Lung (tissue), 12 donors: ENCODE data around the gene NANS. TPM values are rescaled to one million over a fixed set of nuclear protein-coding genes. Genes with fewer than 3 reads are reported as not detected.
A peak's percentile ranks its signal among the peaks of the same experiment; 100 is the strongest.
"Not testable (repeated sequence)": the region's sequence is repeated elsewhere in the genome, so short reads cannot be mapped to it uniquely, and the experiment has no call there.

Experiments used
- ATAC-seq: fragments of 200-7000 bp; cut with Tn5 transposase; one replicate; pipeline ENCODE4 v1.9.1; 2020; ENCODE audit warnings: moderate number of reproducible peaks; ENCODE audit not compliant: insufficient read depth, low FRiP score
- DNase-seq, 3 donors: peaks; one replicate each; pipeline ENCODE4 v3.0.0-alpha.2; 2013 to 2017
- H3K27ac ChIP-seq, 2 donors: one replicate each; pipeline ENCODE4 v1.5.1; 2013; ENCODE audit warnings: mild to moderate bottlenecking in 2 of 2, moderate library complexity in 2 of 2, control low read depth in 1 of 2, inconsistent platforms in 1 of 2, low read depth in 1 of 2, low read length in 1 of 2
- H3K27me3 ChIP-seq, 3 donors: one replicate each; pipeline ENCODE4 v1.5.1; 2013; ENCODE audit warnings: low read length in 2 of 3; ENCODE audit not compliant: control insufficient read depth in 3 of 3, insufficient read depth in 3 of 3
- H3K36me3 ChIP-seq, 4 donors: one replicate each; pipeline ENCODE4 v1.5.1; 2013; ENCODE audit warnings: low read length in 4 of 4, mild to moderate bottlenecking in 1 of 4, moderate library complexity in 1 of 4; ENCODE audit not compliant: control insufficient read depth in 4 of 4, insufficient read depth in 4 of 4
- H3K4me1 ChIP-seq, 5 donors: one replicate each; pipeline ENCODE4 v1.5.1; 2013; ENCODE audit warnings: low read length in 5 of 5, mild to moderate bottlenecking in 2 of 5, moderate library complexity in 1 of 5; ENCODE audit not compliant: control insufficient read depth in 5 of 5, insufficient read depth in 5 of 5
- H3K4me3 ChIP-seq: one replicate; pipeline ENCODE4 v1.5.1; 2013; ENCODE audit warnings: mild to moderate bottlenecking, control low read depth, moderate library complexity
- H3K9ac ChIP-seq, 2 donors: one replicate each; pipeline ENCODE4 v1.5.1; 2013; ENCODE audit warnings: low read length in 2 of 2, control low read depth in 1 of 2; ENCODE audit not compliant: insufficient read depth in 1 of 2
- H3K9me3 ChIP-seq, 4 donors: one replicate each; pipeline ENCODE4 v1.5.1; 2013; ENCODE audit warnings: low read length in 3 of 4, mild to moderate bottlenecking in 1 of 4, moderate library complexity in 1 of 4; ENCODE audit not compliant: control insufficient read depth in 4 of 4, insufficient read depth in 3 of 4
- WGBS, 2 donors: extraction: QIAGEN DNeasy Blood & Tissue Kit; methylation state at CpG; one replicate each; pipeline ENCODE4 v1.1.7; 2013; 5-methylcytosine and 5-hydroxymethylcytosine counted together
- polyA plus RNA-seq, 2 donors: library from polyadenylated mRNA; stranded (reverse); fragments of 200-250 nt; gene quantifications; one replicate each; pipeline ENCODE4 v1.2.1, GENCODE V29; 2013
- total RNA-seq, 2 donors: library from RNA; depleted of rRNA in 1 of 2; stranded (reverse); fragments of >200 nt in 1 of 2; gene quantifications; one replicate each; pipeline ENCODE4 v1.2.1, GENCODE V29; 2014 to 2021
- TF ChIP-seq, protein P1 (sequence below): IDR thresholded peaks from 2 replicates; pipeline ENCODE4 v1.5.1; 2012; ENCODE audit warnings: mild to moderate bottlenecking; ENCODE audit errors: control extremely low read depth, extremely low read depth
- donor health status: control.
- donor health status: control.
- donor health status: Bipolar disorder and iron deficiency.
- donor health status: healthy.
- donor health status: DM: yes; HTN: yes; CAD: no.

NANS gene
- total and polyA plus RNA-seq, 4 donors, result 50.6 to 109 (median 74.4) TPM

DNA sequence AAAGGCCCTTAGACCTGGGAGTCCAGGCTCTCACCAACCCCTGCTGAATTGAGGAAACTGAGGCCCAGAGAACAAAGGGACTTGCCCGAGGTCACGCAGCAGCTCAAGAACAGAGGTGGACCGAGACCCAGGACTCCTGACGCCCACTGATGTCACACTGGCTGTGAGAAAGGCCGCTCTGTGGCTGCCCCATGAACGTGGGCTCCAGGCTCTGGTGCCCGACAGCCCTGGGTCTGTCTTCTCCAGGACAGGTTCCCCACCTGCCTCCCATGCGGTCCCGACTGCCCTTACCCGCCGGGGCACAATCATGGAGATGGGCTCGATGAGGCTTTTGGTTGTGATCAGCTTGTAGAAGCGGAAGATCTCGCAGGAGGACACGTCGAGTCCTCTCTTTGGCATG lies 71.8 kb downstream of the NANS start:
- ATAC-seq, result no peak
- DNase-seq, result no peak
- Histone ChIP-seq H3K27ac (no peak overlapping the region), H3K9me3 (no peaks in the 10 kb centered on the region), H3K4me3 (no peak overlapping the region), H3K4me1 (no peaks in the 10 kb centered on the region), H3K36me3 (peaks cover 0 to 17% (median 0%) of the 10 kb centered on the region in 4 donors), H3K27me3 (no peaks in the 10 kb centered on the region), H3K9ac (no peak overlapping the region)
- TF ChIP-seq, protein P1, sequence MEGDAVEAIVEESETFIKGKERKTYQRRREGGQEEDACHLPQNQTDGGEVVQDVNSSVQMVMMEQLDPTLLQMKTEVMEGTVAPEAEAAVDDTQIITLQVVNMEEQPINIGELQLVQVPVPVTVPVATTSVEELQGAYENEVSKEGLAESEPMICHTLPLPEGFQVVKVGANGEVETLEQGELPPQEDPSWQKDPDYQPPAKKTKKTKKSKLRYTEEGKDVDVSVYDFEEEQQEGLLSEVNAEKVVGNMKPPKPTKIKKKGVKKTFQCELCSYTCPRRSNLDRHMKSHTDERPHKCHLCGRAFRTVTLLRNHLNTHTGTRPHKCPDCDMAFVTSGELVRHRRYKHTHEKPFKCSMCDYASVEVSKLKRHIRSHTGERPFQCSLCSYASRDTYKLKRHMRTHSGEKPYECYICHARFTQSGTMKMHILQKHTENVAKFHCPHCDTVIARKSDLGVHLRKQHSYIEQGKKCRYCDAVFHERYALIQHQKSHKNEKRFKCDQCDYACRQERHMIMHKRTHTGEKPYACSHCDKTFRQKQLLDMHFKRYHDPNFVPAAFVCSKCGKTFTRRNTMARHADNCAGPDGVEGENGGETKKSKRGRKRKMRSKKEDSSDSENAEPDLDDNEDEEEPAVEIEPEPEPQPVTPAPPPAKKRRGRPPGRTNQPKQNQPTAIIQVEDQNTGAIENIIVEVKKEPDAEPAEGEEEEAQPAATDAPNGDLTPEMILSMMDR, result no peak
- WGBS, 2 donors, result 98% methylated on average over 16 of the region's 16 CpGs

DNA sequence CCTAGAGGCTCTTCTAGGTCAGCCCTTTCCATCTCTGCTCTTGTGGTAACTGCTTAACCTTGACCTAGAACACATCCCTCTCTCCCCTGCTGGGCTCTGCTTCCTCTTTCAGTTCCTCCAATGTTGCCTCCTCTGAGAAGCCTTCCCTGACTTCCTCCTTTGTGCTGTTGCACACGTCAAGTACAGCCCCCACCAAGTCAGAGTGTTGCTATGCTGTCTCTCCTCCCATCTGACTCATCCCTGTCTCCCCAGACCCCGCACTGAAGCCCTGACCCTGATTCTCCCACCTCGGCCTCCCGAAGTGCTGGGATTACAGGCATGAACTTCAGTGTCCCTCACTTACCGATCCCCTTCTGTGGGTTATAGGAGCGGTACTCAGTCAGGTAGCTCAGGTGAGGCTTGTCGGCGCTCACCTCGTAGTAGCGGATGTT lies 72.9 kb downstream of the NANS start:
- peak; percentile 65 for ATAC-seq
- H3K4me3 ChIP-seq, result no peak overlapping the region
- H3K4me1 ChIP-seq, result no peaks in the 10 kb centered on the region
- no peaks in the 10 kb centered on the region for H3K27me3 ChIP-seq
- WGBS, 2 donors, result 80 to 87% methylated on average over 10 of the region's 10 CpGs
- no peak overlapping the region for H3K9ac ChIP-seq
- DNase-seq, result peak in 1 of 3 donors; percentile 10
- TF ChIP-seq, protein P1, result no peak
- H3K27ac ChIP-seq, result peak overlapping the region in 1 of 2 donors; percentile 17
- H3K9me3 ChIP-seq, result no peaks in the 10 kb centered on the region
- peaks cover 0 to 19% (median 0%) of the 10 kb centered on the region in 4 donors for H3K36me3 ChIP-seq

DNA sequence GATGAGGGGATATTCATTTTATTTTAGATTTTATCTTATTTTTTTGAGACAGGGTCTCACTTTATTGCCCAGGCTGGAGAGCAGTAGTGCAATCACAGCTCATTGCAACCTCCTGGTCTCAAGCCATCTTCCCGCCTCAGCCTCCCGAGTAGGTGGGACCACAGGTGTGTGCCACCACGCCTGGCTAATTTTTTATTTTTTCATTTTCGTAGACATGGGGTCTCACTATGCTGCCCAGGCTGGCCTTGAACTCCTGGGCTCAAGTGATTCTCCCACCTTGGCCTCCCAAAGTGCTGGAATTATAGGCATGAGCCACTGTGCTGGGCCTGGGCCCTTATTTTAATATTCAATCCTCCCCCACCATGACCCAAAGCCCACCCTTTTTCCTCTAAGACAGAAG lies 73.5 kb downstream of the NANS start:
- H3K27me3 ChIP-seq, ATAC-seq, DNase-seq, H3K9ac ChIP-seq, H3K4me3 ChIP-seq, H3K27ac ChIP-seq, H3K9me3 ChIP-seq, H3K4me1 ChIP-seq: not testable (repeated sequence)
- peaks cover 0 to 18% (median 0%) of the 10 kb centered on the region in 4 donors for H3K36me3 ChIP-seq
- 95 to 96% methylated on average over 4 of the region's 4 CpGs for WGBS, 2 donors

DNA sequence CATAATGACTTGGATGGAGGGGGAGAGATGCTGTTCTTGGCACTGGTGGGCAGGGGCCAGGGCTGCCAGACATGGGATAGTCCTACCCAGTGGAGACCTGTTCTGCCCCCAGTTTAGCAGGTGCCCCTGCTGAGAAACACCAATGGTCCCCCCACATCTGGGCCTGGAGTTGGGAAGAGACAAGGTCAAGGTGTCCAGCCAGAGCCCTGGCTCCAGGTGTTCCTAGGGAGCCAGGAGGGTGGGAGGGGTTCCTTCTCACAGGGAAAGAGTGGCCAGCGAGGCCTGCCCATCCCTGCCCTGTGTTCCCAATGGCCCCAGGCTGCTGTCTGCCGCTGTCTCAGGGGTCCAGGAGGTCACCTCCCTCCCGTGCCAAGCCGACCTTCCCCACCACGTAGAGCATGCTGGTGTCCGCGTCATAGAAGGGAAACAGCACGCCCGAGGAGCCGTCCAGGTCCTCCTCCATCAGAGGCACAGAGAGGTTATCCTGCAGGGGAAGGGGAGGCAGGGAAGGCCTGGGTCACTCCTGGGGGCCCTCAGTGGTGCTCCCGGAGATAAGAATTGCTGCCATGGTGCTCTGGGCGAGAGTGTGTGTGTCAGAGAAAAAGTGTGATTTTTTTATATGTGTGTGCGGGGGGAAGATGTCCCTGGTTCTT lies 74.2 kb downstream of the NANS start:
- TF ChIP-seq, protein P1, result no peak
- H3K9ac ChIP-seq, result no peak overlapping the region
- DNase-seq, result no peak
- H3K9me3 ChIP-seq, result no peaks in the 10 kb centered on the region
- ATAC-seq, result no peak
- WGBS, 2 donors, result 87 to 90% methylated on average over 13 of the region's 13 CpGs
- H3K36me3 ChIP-seq, result peaks cover 0 to 18% (median 0%) of the 10 kb centered on the region in 4 donors
- H3K27me3 ChIP-seq, result no peaks in the 10 kb centered on the region
- no peaks in the 10 kb centered on the region for H3K4me1 ChIP-seq
- H3K4me3 ChIP-seq, result no peak overlapping the region
- H3K27ac ChIP-seq, result no peak overlapping the region
